Fibroblast of gingiva (primary cell): Measurements from ENCODE around the gene LILRB3.
"Not testable (repeated sequence)": the region's sequence is repeated elsewhere in the genome, so short reads cannot be mapped to it uniquely, and the experiment has no call there.

Experiments
- DNase-seq: peaks from one replicate; pipeline ENCODE4 v3.0.0-alpha.2; 2011; ENCODE audit warnings: low read depth

The LILRB3 gene

GRCh38 chr19:54189735-54190502 lies 32.9 kb downstream of the LILRB3 start:
- DNase-seq = peak; percentile 100

GRCh38 chr19:54189145-54189734 lies 33.6 kb downstream of the LILRB3 start, which contains the start of gene MBOAT7:
TSS of gene MBOAT7 (minus strand) at chr19:54189580. CDS start at chr19:54188508, 1,072 bp downstream.
- no peak for DNase-seq

- DNase-seq = no peak
Observed at GRCh38 chr19:54188215-54188871, 34.5 kb downstream of the LILRB3 start.

GRCh38 chr19:54186934-54187381 lies 35.8 kb downstream of the LILRB3 start:
- DNase-seq = no peak

- no peak for DNase-seq
Observed at GRCh38 chr19:54186351-54186750, 36.5 kb downstream of the LILRB3 start.

- no peak for DNase-seq
Observed at GRCh38 chr19:54183431-54183830, 39.4 kb downstream of the LILRB3 start.

GRCh38 chr19:54181894-54182293 lies 40.9 kb downstream of the LILRB3 start:
- DNase-seq = not testable (repeated sequence)

GRCh38 chr19:54180691-54181091 lies 42.1 kb downstream of the LILRB3 start:
- DNase-seq = no peak

- DNase-seq = peak; percentile 31
Observed at GRCh38 chr19:54179921-54180461, 42.8 kb downstream of the LILRB3 start.

GRCh38 chr19:54179262-54179852 lies 43.5 kb downstream of the LILRB3 start:
- no peak for DNase-seq

- no peak for DNase-seq
Observed at GRCh38 chr19:54178581-54179261, 44.1 kb downstream of the LILRB3 start.

GRCh38 chr19:54173951-54174834 lies 48.6 kb downstream of the LILRB3 start:
- DNase-seq = no peak

GRCh38 chr19:54173359-54173699 lies 49.5 kb downstream of the LILRB3 start:
- DNase-seq = no peak

GRCh38 chr19:54172471-54173358 lies 50.1 kb downstream of the LILRB3 start, which contains the start of gene TMC4:
TSS of gene TMC4 (minus strand) at chr19:54173160. CDS start at chr19:54173117, 43 bp downstream.
- DNase-seq = no peak

- DNase-seq = not testable (repeated sequence)
Observed at GRCh38 chr19:54171736-54172431, 50.9 kb downstream of the LILRB3 start.

GRCh38 chr19:54169149-54169740 lies 53.6 kb downstream of the LILRB3 start:
- no peak for DNase-seq

GRCh38 chr19:54168174-54168917 lies 54.5 kb downstream of the LILRB3 start:
- DNase-seq = peak; percentile 70
